Liver (tissue), 9 donors: ENCODE data around the gene APEX1. TPM values are rescaled to one million over a fixed set of nuclear protein-coding genes. Genes with fewer than 3 reads are reported as not detected.
A peak's percentile ranks its signal among the peaks of the same experiment; 100 is the strongest.
"Not testable (repeated sequence)": the region's sequence is repeated elsewhere in the genome, so short reads cannot be mapped to it uniquely, and the experiment has no call there.

Experiments
- DNase-seq: peaks from one replicate; pipeline ENCODE4 v3.0.0-alpha.2; 2017; ENCODE audit warnings: low spot score
- H3K27ac ChIP-seq, 2 donors: one replicate each; pipeline ENCODE4 v1.7.0; 2013; ENCODE audit warnings: inconsistent platforms in 2 of 2, low read length in 2 of 2, control low read depth in 1 of 2, low read depth in 1 of 2, mild to moderate bottlenecking in 1 of 2
- H3K27me3 ChIP-seq, 4 donors: one replicate each; pipeline versions ENCODE4 v1.6.1 to v1.7.0; 2013; ENCODE audit warnings: low read length in 3 of 4, inconsistent platforms in 1 of 4, mild to moderate bottlenecking in 1 of 4, moderate library complexity in 1 of 4; ENCODE audit not compliant: control insufficient read depth in 4 of 4, insufficient read depth in 4 of 4
- H3K36me3 ChIP-seq, 4 donors: one replicate each; pipeline versions ENCODE4 v1.6.1 to v1.7.0; 2013; ENCODE audit warnings: low read length in 3 of 4, mild to moderate bottlenecking in 3 of 4, low read depth in 1 of 4, moderate library complexity in 1 of 4; ENCODE audit not compliant: control insufficient read depth in 4 of 4, insufficient read depth in 3 of 4
- H3K4me1 ChIP-seq, 4 donors: one replicate each; pipeline versions ENCODE4 v1.6.1 to v1.7.0; 2013; ENCODE audit warnings: low read length in 3 of 4, mild to moderate bottlenecking in 3 of 4, moderate library complexity in 1 of 4; ENCODE audit not compliant: control insufficient read depth in 4 of 4, insufficient read depth in 4 of 4
- H3K4me3 ChIP-seq, 3 donors: one replicate each; pipeline versions ENCODE4 v1.6.1 to v1.7.0; 2013; ENCODE audit warnings: low read length in 3 of 3, control low read depth in 1 of 3, low read depth in 1 of 3, mild to moderate bottlenecking in 1 of 3
- H3K9ac ChIP-seq, 2 donors: one replicate each; pipeline ENCODE4 v1.7.0; 2013; ENCODE audit warnings: low read length in 2 of 2, mild to moderate bottlenecking in 2 of 2, moderate library complexity in 2 of 2, control low read depth in 1 of 2, low read depth in 1 of 2
- H3K9me3 ChIP-seq, 4 donors: one replicate each; pipeline versions ENCODE4 v1.6.1 to v1.7.0; 2013; ENCODE audit warnings: low read length in 3 of 4; ENCODE audit not compliant: control insufficient read depth in 4 of 4
- EGR1 ChIP-seq, 2 donors: IDR thresholded peaks; 2 replicates each; pipeline ENCODE4 v1.6.1; 2016 to 2018; ENCODE audit warnings: antibody characterized with exemption in 2 of 2, low read depth in 2 of 2
- FOXA1 ChIP-seq: IDR thresholded peaks from 2 replicates; pipeline ENCODE4 v1.6.1; 2016; ENCODE audit warnings: antibody characterized with exemption
- GABPA ChIP-seq, 2 donors: IDR thresholded peaks in 1 of 2; conservative IDR thresholded peaks in 1 of 2; 2 replicates each; pipeline ENCODE4 v1.6.1; 2016; ENCODE audit warnings: antibody characterized with exemption in 2 of 2, mild to moderate bottlenecking in 1 of 2, moderate library complexity in 1 of 2
- HNF4A ChIP-seq, 2 donors: conservative IDR thresholded peaks; 2 replicates each; pipeline ENCODE4 v1.6.1; 2016; ENCODE audit warnings: antibody characterized with exemption in 2 of 2, mild to moderate bottlenecking in 2 of 2
- HNF4G ChIP-seq: IDR thresholded peaks from 2 replicates; pipeline ENCODE4 v1.6.1; 2016; ENCODE audit warnings: antibody characterized with exemption
- NR2F2 ChIP-seq: IDR thresholded peaks from 2 replicates; pipeline ENCODE4 v1.6.1; 2016; ENCODE audit warnings: antibody characterized with exemption
- RAD21 ChIP-seq, 2 donors: IDR thresholded peaks; 2 replicates each; pipeline ENCODE4 v1.6.1; 2016; ENCODE audit warnings: antibody characterized with exemption in 2 of 2, mild to moderate bottlenecking in 2 of 2
- RXRA ChIP-seq, 2 donors: IDR thresholded peaks; 2 replicates each; pipeline ENCODE4 v1.6.1; 2017 to 2018; ENCODE audit warnings: antibody characterized with exemption in 2 of 2, mild to moderate bottlenecking in 1 of 2
- YY1 ChIP-seq: IDR thresholded peaks from 2 replicates; pipeline ENCODE4 v1.6.1; 2016; ENCODE audit warnings: antibody characterized with exemption, mild to moderate bottlenecking
- WGBS: extraction: QIAGEN DNeasy Blood & Tissue Kit; methylation state at CpG from one replicate; pipeline ENCODE4 v1.1.7; 2013; 5-methylcytosine and 5-hydroxymethylcytosine counted together
- polyA plus RNA-seq, 2 donors: library from polyadenylated mRNA; stranded (reverse) in 1 of 2; unstranded in 1 of 2; fragments of 200-250 nt in 1 of 2; fragments of >200 nt in 1 of 2; fragmentation: Nextera tagmentation in 1 of 2; extraction: Ambion mirVana in 1 of 2; gene quantifications; one replicate each; pipeline versions ENCODE4 v1.2.1 to v1.2.3, GENCODE V29; 2013 to 2015
- total RNA-seq, 2 donors: library from RNA; depleted of rRNA; stranded (reverse); fragments of >200 nt; gene quantifications; one replicate each; pipeline ENCODE4 v1.2.3, GENCODE V29; 2014
- TF ChIP-seq, protein P1 (sequence below): fragments of 150-350 bp; IDR thresholded peaks from 2 replicates; pipeline ENCODE4 v1.5.1; 2017; ENCODE audit warnings: improper control_type of control experiment, low read depth, low read length; ENCODE audit not compliant: missing input control
- TF ChIP-seq, protein P2 (sequence below): IDR thresholded peaks from 2 replicates; pipeline ENCODE4 v1.6.1; 2016; ENCODE audit warnings: antibody characterized with exemption
- TF ChIP-seq, protein P3 (sequence below): IDR thresholded peaks from 2 replicates; pipeline ENCODE4 v1.6.1; 2016; ENCODE audit warnings: antibody characterized with exemption
- TF ChIP-seq, protein P4 (sequence below): IDR thresholded peaks from 2 replicates; pipeline ENCODE4 v1.6.1; 2016; ENCODE audit warnings: antibody characterized with exemption
- donor health status: healthy.
- donor health status: healthy.
- donor health status: healthy.
- donor health status: healthy.
- donor health status: healthy.

APEX1 gene
- total and polyA plus RNA-seq, 4 donors = 32.4 to 64.5 (median 46.7) TPM

DNA sequence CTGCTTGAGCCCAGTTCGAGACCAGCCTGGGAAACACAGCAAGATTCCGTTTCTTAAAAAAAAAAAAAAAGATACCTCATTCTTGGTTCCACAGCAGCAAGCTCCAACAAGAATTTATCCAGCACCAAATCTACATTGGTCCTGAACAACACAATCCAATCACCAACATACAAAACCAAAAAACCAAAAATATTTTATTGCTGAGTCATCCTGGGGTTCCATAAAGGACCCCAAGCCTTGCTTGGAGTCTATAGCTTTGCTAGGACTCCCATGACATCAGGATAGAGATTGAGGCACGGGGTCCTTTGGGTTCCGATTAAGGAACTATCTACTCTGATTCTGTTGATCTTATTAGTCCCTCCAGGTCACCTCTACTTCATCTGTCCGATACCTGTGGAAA lies 8.1 kb upstream of the APEX1 start (continued):
- TF ChIP-seq, protein P1, sequence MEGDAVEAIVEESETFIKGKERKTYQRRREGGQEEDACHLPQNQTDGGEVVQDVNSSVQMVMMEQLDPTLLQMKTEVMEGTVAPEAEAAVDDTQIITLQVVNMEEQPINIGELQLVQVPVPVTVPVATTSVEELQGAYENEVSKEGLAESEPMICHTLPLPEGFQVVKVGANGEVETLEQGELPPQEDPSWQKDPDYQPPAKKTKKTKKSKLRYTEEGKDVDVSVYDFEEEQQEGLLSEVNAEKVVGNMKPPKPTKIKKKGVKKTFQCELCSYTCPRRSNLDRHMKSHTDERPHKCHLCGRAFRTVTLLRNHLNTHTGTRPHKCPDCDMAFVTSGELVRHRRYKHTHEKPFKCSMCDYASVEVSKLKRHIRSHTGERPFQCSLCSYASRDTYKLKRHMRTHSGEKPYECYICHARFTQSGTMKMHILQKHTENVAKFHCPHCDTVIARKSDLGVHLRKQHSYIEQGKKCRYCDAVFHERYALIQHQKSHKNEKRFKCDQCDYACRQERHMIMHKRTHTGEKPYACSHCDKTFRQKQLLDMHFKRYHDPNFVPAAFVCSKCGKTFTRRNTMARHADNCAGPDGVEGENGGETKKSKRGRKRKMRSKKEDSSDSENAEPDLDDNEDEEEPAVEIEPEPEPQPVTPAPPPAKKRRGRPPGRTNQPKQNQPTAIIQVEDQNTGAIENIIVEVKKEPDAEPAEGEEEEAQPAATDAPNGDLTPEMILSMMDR = no peak
- TF ChIP-seq RXRA (IDR thresholded peaks at IDR 0.05) = no peak
- no peak for TF ChIP-seq RAD21 (IDR thresholded peaks at IDR 0.05)
- TF ChIP-seq, protein P2, sequence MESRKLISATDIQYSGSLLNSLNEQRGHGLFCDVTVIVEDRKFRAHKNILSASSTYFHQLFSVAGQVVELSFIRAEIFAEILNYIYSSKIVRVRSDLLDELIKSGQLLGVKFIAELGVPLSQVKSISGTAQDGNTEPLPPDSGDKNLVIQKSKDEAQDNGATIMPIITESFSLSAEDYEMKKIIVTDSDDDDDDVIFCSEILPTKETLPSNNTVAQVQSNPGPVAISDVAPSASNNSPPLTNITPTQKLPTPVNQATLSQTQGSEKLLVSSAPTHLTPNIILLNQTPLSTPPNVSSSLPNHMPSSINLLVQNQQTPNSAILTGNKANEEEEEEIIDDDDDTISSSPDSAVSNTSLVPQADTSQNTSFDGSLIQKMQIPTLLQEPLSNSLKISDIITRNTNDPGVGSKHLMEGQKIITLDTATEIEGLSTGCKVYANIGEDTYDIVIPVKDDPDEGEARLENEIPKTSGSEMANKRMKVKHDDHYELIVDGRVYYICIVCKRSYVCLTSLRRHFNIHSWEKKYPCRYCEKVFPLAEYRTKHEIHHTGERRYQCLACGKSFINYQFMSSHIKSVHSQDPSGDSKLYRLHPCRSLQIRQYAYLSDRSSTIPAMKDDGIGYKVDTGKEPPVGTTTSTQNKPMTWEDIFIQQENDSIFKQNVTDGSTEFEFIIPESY = no peak
- no peak for TF ChIP-seq GABPA (IDR thresholded peaks at IDR 0.05 in 1 of 2, conservative IDR thresholded peaks at IDR 0.05 in 1 of 2)
- TF ChIP-seq, protein P3, sequence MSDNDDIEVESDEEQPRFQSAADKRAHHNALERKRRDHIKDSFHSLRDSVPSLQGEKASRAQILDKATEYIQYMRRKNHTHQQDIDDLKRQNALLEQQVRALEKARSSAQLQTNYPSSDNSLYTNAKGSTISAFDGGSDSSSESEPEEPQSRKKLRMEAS = no peak

DNA sequence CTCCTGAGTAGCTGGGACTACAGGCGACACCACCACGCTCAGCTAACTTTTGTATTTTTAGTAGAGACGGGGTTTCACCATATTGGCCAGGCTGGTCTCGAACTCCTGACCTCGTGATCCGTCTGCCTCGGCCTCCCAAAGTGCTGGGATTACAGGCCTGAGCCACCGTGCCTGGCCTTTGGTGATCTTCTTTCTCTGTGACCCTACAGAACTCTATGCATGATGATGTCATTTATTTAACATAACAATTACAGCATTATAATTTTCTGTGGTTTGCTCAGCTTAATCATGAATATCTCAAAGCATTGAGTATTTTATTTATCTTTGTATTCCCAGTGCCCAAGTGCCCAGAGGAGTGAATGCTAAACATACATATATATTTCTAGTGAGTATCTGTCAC lies 2.2 kb upstream of the APEX1 start:
- H3K36me3 ChIP-seq = peaks cover 6 to 45% (median 43%) of the 10 kb centered on the region in 4 donors
- DNase-seq, H3K4me3 ChIP-seq, H3K9ac ChIP-seq, H3K27ac ChIP-seq, H3K27me3 ChIP-seq, H3K9me3 ChIP-seq: not testable (repeated sequence)
- 96% methylated on average over 8 of the region's 8 CpGs for WGBS
- H3K4me1 ChIP-seq = peaks cover 4 to 23% (median 15%) of the 10 kb centered on the region in 4 donors

DNA sequence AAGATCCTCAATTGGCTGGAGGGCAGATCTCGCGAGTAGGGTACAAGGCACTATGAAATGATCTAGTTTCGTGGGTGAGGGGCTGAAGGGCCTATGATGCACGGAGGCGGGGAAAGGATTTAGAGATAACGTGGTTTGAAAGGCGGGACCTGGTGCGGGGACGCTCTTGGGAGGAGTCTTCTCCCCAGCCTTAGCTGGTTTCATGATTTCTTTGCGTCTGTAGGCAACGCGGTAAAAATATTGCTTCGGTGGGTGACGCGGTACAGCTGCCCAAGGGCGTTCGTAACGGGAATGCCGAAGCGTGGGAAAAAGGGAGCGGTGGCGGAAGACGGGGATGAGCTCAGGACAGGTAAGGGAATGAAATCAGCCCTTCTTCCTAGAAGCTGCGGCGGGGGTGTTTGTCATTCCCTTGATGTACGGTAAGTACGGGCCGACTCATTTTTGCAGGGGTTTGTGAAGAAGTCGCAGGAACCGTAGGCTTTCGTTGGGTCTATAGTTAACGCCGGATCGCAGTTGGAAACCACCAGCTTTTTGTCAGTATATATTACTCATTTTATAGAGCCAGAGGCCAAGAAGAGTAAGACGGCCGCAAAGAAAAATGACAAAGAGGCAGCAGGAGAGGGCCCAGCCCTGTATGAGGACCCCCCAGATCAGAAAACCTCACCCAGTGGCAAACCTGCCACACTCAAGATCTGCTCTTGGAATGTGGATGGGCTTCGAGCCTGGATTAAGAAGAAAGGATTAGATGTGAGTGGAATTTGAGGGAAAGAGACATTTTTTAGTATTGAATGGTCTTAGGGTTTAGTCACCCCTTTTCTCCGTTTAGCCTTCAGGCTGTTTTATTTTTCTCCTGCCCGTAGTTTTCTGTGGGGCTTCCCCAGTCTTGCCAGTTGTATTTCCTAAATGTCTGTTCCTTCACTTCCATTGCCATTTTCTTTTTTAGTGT lies 602 bp downstream of the APEX1 start:
- Histone ChIP-seq H3K4me3 (peak overlapping the region; percentile 82 to 87 (median 83)), H3K9ac (peak overlapping the region; percentile 71 to 83), H3K27me3 (no peaks in the 10 kb centered on the region), H3K27ac (peak overlapping the region; percentile 61 to 87), H3K4me1 (peaks cover 4 to 33% (median 22%) of the 10 kb centered on the region in 4 donors), H3K9me3 (no peaks in the 10 kb centered on the region), H3K36me3 (peaks cover 7 to 37% (median 31%) of the 10 kb centered on the region in 4 donors)
- 2% methylated on average over 39 of the region's 39 CpGs for WGBS
- TF ChIP-seq EGR1 (IDR thresholded peaks at IDR 0.05; ENCODE audit: low read depth in 2 of 2) (no peak), RAD21 (IDR thresholded peaks at IDR 0.05) (no peak), GABPA (IDR thresholded peaks at IDR 0.05 in 1 of 2, conservative IDR thresholded peaks at IDR 0.05 in 1 of 2) (no peak), NR2F2 (no peak), YY1 (no peak), FOXA1 (no peak), HNF4A (conservative IDR thresholded peaks at IDR 0.05) (no peak), RXRA (IDR thresholded peaks at IDR 0.05) (no peak), HNF4G (no peak)
- TF ChIP-seq, protein P4, sequence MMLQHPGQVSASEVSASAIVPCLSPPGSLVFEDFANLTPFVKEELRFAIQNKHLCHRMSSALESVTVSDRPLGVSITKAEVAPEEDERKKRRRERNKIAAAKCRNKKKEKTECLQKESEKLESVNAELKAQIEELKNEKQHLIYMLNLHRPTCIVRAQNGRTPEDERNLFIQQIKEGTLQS = no peak
- TF ChIP-seq, protein P1 = no peak
- DNase-seq = no peak
